GM12892 (cell line): ENCODE measurements around the gene TANGO2.

Experiments used
- POLR2AphosphoS5 ChIP-seq: IDR thresholded peaks from 2 replicates; pipeline ENCODE4 v1.6.1; 2011; ENCODE audit warnings: low read depth, low read length, control low read depth
- TAF1 ChIP-seq: IDR thresholded peaks from 2 replicates; pipeline ENCODE4 v1.6.1; 2011; ENCODE audit warnings: low read depth, mild to moderate bottlenecking, control low read depth, low read length, borderline replicate concordance

DNA sequence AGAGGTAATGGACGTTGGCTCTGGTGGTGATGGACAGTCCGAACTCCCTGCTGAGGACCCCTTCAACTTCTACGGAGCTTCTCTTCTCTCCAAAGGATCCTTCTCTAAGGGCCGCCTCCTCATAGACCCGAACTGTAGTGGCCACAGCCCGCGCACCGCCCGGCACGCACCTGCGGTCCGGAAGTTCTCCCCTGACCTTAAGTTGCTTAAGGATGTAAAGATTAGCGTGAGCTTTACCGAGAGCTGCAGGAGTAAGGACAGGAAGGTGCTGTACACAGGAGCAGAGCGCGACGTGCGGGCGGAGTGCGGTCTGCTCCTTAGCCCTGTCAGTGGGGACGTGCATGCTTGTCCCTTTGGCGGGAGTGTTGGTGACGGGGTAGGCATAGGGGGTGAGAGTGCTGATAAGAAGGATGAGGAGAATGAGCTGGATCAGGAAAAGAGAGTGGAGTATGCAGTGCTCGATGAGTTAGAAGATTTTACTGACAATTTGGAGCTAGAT is 65.2 kb downstream of the TANGO2 start:
- TF ChIP-seq POLR2AphosphoS5, result no peak
- no peak for TF ChIP-seq TAF1
